Heart left ventricle (tissue), 16 donors: ENCODE data around the gene RELT. TPM values are rescaled to one million over a fixed set of nuclear protein-coding genes. Genes with fewer than 3 reads are reported as not detected.

Experiments
- ATAC-seq, 4 donors: fragments of 200-7000 bp; cut with Tn5 transposase; one replicate each; pipeline ENCODE4 v1.9.1; 2020 to 2022; ENCODE audit warnings: moderate library complexity in 4 of 4, mild to moderate bottlenecking in 3 of 4, moderate number of reproducible peaks in 1 of 4
- DNase-seq, 5 donors: peaks; one replicate each; pipeline ENCODE4 v3.0.0-alpha.2; 2020
- H3K27ac ChIP-seq, 12 donors: fragments of 200-600 bp; sonication (generic) in 4 of 12; one replicate each; pipeline versions ENCODE4 v1.5.0 to v1.8.0; 2016 to 2022; ENCODE audit warnings: mild to moderate bottlenecking in 2 of 12
- H3K27me3 ChIP-seq, 9 donors: fragments of 200-600 bp; sonication (generic) in 2 of 9; one replicate each; pipeline versions ENCODE4 v1.5.1 to v1.8.0; 2016 to 2022; ENCODE audit warnings: mild to moderate bottlenecking in 3 of 9
- H3K36me3 ChIP-seq, 9 donors: fragments of 200-600 bp; sonication (generic) in 2 of 9; one replicate each; pipeline versions ENCODE4 v1.5.0 to v1.8.0; 2018 to 2022; ENCODE audit warnings: mild to moderate bottlenecking in 2 of 9
- H3K4me1 ChIP-seq, 12 donors: fragments of 200-600 bp; sonication (generic) in 4 of 12; one replicate each; pipeline versions ENCODE4 v1.5.0 to v1.8.0; 2016 to 2022; ENCODE audit warnings: mild to moderate bottlenecking in 3 of 12
- H3K4me3 ChIP-seq, 12 donors: fragments of 200-600 bp; sonication (generic) in 4 of 12; one replicate each; pipeline versions ENCODE4 v1.5.0 to v1.8.0; 2017 to 2022; ENCODE audit warnings: mild to moderate bottlenecking in 9 of 12, moderate library complexity in 4 of 12
- H3K9me3 ChIP-seq, 12 donors: fragments of 200-600 bp; sonication (generic) in 4 of 12; one replicate each; pipeline versions ENCODE4 v1.5.0 to v1.8.0; 2016 to 2022; ENCODE audit warnings: mild to moderate bottlenecking in 1 of 12
- POLR2A ChIP-seq, 2 donors: fragments of 450-650 bp; IDR thresholded peaks; one replicate each; pipeline ENCODE4 v1.6.1; 2017; ENCODE audit warnings: antibody characterized with exemption in 2 of 2, mild to moderate bottlenecking in 2 of 2, moderate library complexity in 2 of 2
- WGBS, 4 donors: extraction: QIAGEN DNeasy Blood & Tissue Kit in 2 of 4; methylation state at CpG; one replicate each; pipeline versions ENCODE4 v1.1.5 to v1.1.7; 2013 to 2018; 5-methylcytosine and 5-hydroxymethylcytosine counted together
- intact Hi-C, 10 donors: fragments of 100-400 bp; cut with DNase I; formaldehyde crosslinking; loops; one replicate each; pipeline versions ENCODE4 v1.11.1 to v1.14.2; 2022
- polyA plus RNA-seq, 2 donors: library from polyadenylated mRNA; stranded (reverse); fragments of 200-250 nt; gene quantifications; one replicate each; pipeline ENCODE4 v1.2.3, GENCODE V29; 2013
- total RNA-seq, 9 donors: library from RNA; depleted of rRNA in 2 of 9; stranded (reverse); fragments of >200 nt in 2 of 9; fragmentation: NEBNext Ultra II Directional in 3 of 9; extraction: Animal tissue kit (Norgen Biotek cat#: 25700) in 3 of 9; gene quantifications; one replicate each; pipeline versions ENCODE4 v1.1.0 to v1.2.4, GENCODE V29; 2016 to 2023
- TF ChIP-seq, protein P1 (sequence below), 12 donors: fragments of 200-600 bp; sonication (generic) in 4 of 12; IDR thresholded peaks; one replicate each; pipeline versions ENCODE4 v1.5.0 to v1.8.0; 2018 to 2022; ENCODE audit warnings: antibody characterized with exemption in 12 of 12, mild to moderate bottlenecking in 5 of 12
- donor health status: ischemic (EF 13 %, LVEDD 7.1; RV severe dilation, severe dysfunction).
- donor health status: healthy with polysubstance abuse.
- donor health status: DM: no; HTN: yes; CAD: no.
- donor health status: DM: no; HTN: no; CAD: no.
- donor health status: ischemic (EF 25% LVEDD 6.9; RV normal size, moderate dysfunction).
- donor health status: ischemic (EF 25% LVEDD 5.7; RV mildly dilated, moderate dysfunction).
- donor health status: healthy.
- donor health status: DM: yes; HTN: yes; CAD: no.
- donor health status: ischemic (EF 35%, LVEDD 5.7; RV mildly dilated, moderate dysfunction).
- donor health status: nonischemic (EF 11% LVEDD 7.7; RV severe dilation, severe dysfunction).
- donor health status: DM: yes; HTN: yes; CAD: no.
- donor health status: PGD.
- donor health status: ischemic (EF 29% LVEDD 5.4; RV normal size, mild dysfunction).
- donor health status: nonischemic (EF 23%, LVEDD 6.1; RV moderate dilation, normal function).

Gene RELT
- total and polyA plus RNA-seq, 11 donors: 1.0 to 13.9 (median 2.6) TPM

DNA sequence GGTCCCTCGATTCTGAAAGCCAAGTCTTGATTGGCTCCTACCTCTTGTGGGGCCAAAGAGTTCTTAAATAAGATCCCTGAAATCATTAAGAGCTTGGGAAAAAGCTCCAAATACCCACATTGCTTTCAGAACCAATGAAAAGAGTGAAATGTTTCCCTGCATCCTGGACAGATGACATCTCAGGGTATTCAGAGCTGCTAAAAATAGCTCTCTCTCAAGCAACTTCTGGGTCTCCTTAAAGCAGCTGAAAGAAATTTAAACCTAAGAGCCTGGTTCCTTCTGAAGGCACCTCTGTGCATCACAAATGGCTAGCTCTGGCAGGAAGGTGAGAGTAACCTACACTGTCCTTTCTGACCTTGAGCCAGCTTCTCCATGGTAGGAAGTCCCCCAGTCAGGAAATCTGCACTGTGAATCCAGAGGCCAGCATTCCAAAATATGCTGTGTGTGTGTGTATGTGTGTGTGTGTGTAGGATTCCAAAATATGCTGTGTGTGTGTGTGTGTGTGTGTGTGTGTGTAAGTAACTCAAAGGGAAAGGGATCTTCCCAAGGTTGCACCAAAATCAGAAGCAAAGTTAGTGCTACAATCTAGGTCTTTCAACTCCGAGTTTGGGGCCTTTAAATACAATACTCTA lies 50.1 kb downstream of the RELT start:
- intact Hi-C loops: loop anchor here in 1 of 10 donors (5.0 kb wide), 1 partner anchor 41 kb away; no protein-coding TSS in a partner anchor
- DNase-seq (no peak), ATAC-seq (peak in 2 of 4 donors; percentile 27)
- H3K9me3 ChIP-seq: no peaks in the 10 kb centered on the region
- peaks cover 0 to 46% (median 14%) of the 10 kb centered on the region in 12 donors for H3K4me1 ChIP-seq
- no peaks in the 10 kb centered on the region for H3K27me3 ChIP-seq
- H3K36me3 ChIP-seq: peaks cover 0 to 3% (median 0%) of the 10 kb centered on the region in 9 donors
- TF ChIP-seq, protein P1, sequence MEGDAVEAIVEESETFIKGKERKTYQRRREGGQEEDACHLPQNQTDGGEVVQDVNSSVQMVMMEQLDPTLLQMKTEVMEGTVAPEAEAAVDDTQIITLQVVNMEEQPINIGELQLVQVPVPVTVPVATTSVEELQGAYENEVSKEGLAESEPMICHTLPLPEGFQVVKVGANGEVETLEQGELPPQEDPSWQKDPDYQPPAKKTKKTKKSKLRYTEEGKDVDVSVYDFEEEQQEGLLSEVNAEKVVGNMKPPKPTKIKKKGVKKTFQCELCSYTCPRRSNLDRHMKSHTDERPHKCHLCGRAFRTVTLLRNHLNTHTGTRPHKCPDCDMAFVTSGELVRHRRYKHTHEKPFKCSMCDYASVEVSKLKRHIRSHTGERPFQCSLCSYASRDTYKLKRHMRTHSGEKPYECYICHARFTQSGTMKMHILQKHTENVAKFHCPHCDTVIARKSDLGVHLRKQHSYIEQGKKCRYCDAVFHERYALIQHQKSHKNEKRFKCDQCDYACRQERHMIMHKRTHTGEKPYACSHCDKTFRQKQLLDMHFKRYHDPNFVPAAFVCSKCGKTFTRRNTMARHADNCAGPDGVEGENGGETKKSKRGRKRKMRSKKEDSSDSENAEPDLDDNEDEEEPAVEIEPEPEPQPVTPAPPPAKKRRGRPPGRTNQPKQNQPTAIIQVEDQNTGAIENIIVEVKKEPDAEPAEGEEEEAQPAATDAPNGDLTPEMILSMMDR (IDR thresholded peaks at IDR 0.05): no peak
- H3K27ac ChIP-seq: peak overlapping the region in 5 of 12 donors; percentile 3 to 82 (median 13)
- no peak overlapping the region for H3K4me3 ChIP-seq
- whole genome bisulfite sequencing, 4 donors: 63 to 78% (median 69%) methylated on average over 2 of the region's 2 CpGs

DNA sequence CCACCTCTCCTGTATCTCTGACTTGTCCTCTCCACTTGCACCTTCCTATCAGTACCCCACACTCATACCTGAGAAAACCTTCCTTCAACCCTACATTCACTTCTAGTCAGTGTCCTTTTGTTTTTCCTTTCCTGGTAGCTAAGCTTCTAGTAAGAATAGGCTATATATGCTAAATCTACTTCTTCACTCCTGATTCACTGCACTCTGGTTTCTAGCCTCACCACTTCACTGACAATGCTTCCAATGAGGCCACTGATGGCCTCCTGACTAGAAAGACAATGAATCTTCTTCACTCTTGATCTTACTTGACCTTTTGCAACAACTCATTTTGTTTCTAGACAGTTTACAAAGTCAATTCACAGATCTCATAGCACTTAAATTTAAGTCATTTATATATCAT lies 52.0 kb downstream of the RELT start:
- DNase-seq (no peak), ATAC-seq (no peak)
- intact Hi-C loops: loop anchor here in 1 of 10 donors (5.0 kb wide), 1 partner anchor 39 kb away; no protein-coding TSS in a partner anchor
- Histone ChIP-seq H3K9me3 (no peaks in the 10 kb centered on the region), H3K4me3 (no peak overlapping the region), H3K4me1 (peaks cover 0 to 38% (median 12%) of the 10 kb centered on the region in 12 donors), H3K27ac (no peak overlapping the region), H3K27me3 (no peaks in the 10 kb centered on the region), H3K36me3 (peaks cover 0 to 3% (median 0%) of the 10 kb centered on the region in 9 donors)
- no peak for TF ChIP-seq POLR2A (IDR thresholded peaks at IDR 0.05)
- TF ChIP-seq, protein P1 (IDR thresholded peaks at IDR 0.05): no peak

DNA sequence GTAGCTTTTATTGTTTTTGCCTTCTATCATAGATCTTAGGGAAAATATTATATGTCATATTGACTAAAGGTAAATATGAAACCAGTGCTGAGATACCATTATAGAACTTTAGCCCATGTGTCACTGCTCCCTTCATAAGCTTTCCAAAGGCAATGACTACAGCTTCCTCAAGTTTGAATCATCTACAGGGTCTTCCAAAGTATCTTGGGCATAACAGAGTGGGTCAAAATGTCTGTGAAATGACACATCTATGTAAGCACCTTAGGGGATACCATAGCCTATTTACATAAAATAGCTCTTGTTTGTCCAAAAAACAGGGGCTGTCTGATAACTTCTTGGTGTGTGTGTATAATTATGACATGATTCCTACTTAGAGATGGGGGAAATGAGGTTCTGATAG lies 52.5 kb downstream of the RELT start:
- Histone ChIP-seq H3K27me3 (no peaks in the 10 kb centered on the region), H3K4me1 (peaks cover 0 to 36% (median 12%) of the 10 kb centered on the region in 12 donors), H3K4me3 (no peak overlapping the region), H3K27ac (no peak overlapping the region), H3K36me3 (peaks cover 0 to 3% (median 0%) of the 10 kb centered on the region in 9 donors), H3K9me3 (no peaks in the 10 kb centered on the region)
- ATAC-seq: no peak
- no peak for DNase-seq
- intact Hi-C loops: loop anchor here in 2 of 10 donors (1.0 to 5.0 kb wide), 2 partner anchors 15 to 39 kb away; no protein-coding TSS in a partner anchor
- TF ChIP-seq, protein P1 (IDR thresholded peaks at IDR 0.05): no peak
- no peak for TF ChIP-seq POLR2A (IDR thresholded peaks at IDR 0.05)

DNA sequence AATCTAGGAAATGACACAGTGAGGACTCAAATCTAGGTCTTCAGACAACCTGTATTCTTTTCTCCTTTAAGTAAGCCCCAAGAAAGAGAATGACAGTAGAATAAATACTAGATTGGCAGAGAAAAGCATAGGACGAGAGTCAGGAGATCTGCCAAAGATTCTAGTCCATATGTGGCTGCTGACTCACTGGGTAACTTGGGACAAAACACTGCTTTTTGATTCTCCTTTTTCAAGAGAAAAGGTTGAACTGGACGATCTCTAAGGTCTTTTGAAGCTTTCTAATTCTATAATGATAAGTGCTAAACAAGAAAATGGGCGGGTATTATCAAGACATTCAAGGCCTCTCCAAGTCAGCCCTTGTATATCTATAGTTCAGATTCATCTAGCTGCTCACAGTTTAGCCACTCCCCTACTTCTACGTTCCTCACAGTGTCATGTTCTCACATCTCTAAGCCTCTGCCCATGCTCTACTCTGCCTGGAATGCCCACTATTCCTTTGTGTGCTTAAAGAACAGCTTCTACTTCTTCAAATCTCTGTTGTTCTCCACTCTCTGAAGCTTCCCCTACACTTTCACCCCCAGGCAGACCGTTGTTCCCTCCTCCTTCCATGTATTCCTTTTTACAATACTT lies 53.0 kb downstream of the RELT start:
- peaks cover 0 to 3% (median 0%) of the 10 kb centered on the region in 9 donors for H3K36me3 ChIP-seq
- WGBS, 4 donors: 83 to 87% (median 84%) methylated on average over 5 of the region's 5 CpGs
- no peak overlapping the region for H3K4me3 ChIP-seq
- intact Hi-C loops: loop anchor here in 2 of 10 donors (1.0 to 5.0 kb wide), 2 partner anchors 14 to 38 kb away; no protein-coding TSS in a partner anchor
- no peak for TF ChIP-seq POLR2A (IDR thresholded peaks at IDR 0.05)
- TF ChIP-seq, protein P1 (IDR thresholded peaks at IDR 0.05): no peak
- H3K9me3 ChIP-seq: no peaks in the 10 kb centered on the region
- H3K27ac ChIP-seq: no peak overlapping the region
- H3K4me1 ChIP-seq: peaks cover 0 to 31% (median 12%) of the 10 kb centered on the region in 12 donors
- no peaks in the 10 kb centered on the region for H3K27me3 ChIP-seq
- no peak for ATAC-seq
- DNase-seq: no peak
